GM23338 (cell line): ENCODE results near the gene KDM6A. TPM values are rescaled to one million over a fixed set of nuclear protein-coding genes. Genes with fewer than 3 reads are reported as not detected.

ENCODE experiments used
- CREB1 ChIP-seq: fragments of 250-450 bp; sonication (Bioruptor Pico); IDR thresholded peaks from 2 replicates; pipeline ENCODE4 v1.5.0; 2020; ENCODE audit warnings: low read depth, mild to moderate bottlenecking, moderate library complexity
- EZH2 ChIP-seq: fragments of 200-600 bp; sonication (generic); IDR thresholded peaks from one replicate; pipeline ENCODE4 v1.8.0; 2017; ENCODE audit warnings: antibody characterized with exemption, mild to moderate bottlenecking, low read depth; ENCODE audit not compliant: unreplicated experiment
- STAT1 ChIP-seq: IDR thresholded peaks from one replicate; pipeline ENCODE4 v1.6.1; 2016; ENCODE audit warnings: antibody characterized with exemption; ENCODE audit not compliant: unreplicated experiment
- polyA plus RNA-seq: library from polyadenylated mRNA; unstranded; fragments of >200 nt; fragmentation: Nextera tagmentation; extraction: Ambion mirVana; gene quantifications from 2 replicates; pipeline ENCODE4 v1.2.1, GENCODE V29; 2016
- total RNA-seq: library from RNA; depleted of rRNA; stranded (reverse); fragments of >200 nt; shearing (Covaris generic); gene quantifications from 2 replicates; pipeline ENCODE4 v1.2.3, GENCODE V29; 2014
- TF ChIP-seq, protein P1 (sequence below): fragments of 250-450 bp; sonication (Bioruptor Pico); IDR thresholded peaks from 2 replicates; pipeline ENCODE4 v1.5.0; 2020; ENCODE audit warnings: mild to moderate bottlenecking, moderate library complexity
- TF ChIP-seq, protein P2 (sequence below): IDR thresholded peaks from one replicate; pipeline ENCODE4 v1.6.1; 2018; ENCODE audit warnings: antibody characterized with exemption; ENCODE audit not compliant: unreplicated experiment
- TF ChIP-seq, protein P3 (sequence below), 2 experiments: fragments of 200-600 bp in 1 of 2; sonication (generic) in 1 of 2; conservative IDR thresholded peaks; 2 replicates each; pipeline versions ENCODE4 v1.5.1 to v1.6.1; 2016 to 2017; ENCODE audit warnings: antibody characterized with exemption in 2 of 2, low read depth in 2 of 2, mild to moderate bottlenecking in 2 of 2, moderate library complexity in 1 of 2

KDM6A gene
- total and polyA plus RNA-seq, 2 experiments from 2014 or later: 22.8 to 102 TPM

DNA sequence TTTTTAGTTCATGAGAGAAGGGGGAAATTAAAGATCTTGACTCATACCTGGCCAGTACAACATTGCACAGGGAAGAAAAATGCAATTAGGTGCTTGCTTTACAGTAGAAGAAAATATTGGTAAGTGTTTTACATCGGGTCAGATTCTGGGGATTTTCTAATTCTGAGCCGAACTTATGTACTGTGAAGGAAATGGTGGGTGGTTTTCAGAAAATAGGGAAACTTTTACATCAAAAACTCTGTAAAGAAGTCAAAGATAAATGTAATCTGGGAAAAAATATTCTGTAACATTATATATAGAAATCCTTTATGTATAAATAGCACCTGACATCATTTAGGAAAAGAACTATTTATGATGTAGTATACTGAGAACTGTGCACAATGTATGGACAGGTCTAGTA, 75.4 kb downstream of the KDM6A start (continued):
- TF ChIP-seq, protein P1, sequence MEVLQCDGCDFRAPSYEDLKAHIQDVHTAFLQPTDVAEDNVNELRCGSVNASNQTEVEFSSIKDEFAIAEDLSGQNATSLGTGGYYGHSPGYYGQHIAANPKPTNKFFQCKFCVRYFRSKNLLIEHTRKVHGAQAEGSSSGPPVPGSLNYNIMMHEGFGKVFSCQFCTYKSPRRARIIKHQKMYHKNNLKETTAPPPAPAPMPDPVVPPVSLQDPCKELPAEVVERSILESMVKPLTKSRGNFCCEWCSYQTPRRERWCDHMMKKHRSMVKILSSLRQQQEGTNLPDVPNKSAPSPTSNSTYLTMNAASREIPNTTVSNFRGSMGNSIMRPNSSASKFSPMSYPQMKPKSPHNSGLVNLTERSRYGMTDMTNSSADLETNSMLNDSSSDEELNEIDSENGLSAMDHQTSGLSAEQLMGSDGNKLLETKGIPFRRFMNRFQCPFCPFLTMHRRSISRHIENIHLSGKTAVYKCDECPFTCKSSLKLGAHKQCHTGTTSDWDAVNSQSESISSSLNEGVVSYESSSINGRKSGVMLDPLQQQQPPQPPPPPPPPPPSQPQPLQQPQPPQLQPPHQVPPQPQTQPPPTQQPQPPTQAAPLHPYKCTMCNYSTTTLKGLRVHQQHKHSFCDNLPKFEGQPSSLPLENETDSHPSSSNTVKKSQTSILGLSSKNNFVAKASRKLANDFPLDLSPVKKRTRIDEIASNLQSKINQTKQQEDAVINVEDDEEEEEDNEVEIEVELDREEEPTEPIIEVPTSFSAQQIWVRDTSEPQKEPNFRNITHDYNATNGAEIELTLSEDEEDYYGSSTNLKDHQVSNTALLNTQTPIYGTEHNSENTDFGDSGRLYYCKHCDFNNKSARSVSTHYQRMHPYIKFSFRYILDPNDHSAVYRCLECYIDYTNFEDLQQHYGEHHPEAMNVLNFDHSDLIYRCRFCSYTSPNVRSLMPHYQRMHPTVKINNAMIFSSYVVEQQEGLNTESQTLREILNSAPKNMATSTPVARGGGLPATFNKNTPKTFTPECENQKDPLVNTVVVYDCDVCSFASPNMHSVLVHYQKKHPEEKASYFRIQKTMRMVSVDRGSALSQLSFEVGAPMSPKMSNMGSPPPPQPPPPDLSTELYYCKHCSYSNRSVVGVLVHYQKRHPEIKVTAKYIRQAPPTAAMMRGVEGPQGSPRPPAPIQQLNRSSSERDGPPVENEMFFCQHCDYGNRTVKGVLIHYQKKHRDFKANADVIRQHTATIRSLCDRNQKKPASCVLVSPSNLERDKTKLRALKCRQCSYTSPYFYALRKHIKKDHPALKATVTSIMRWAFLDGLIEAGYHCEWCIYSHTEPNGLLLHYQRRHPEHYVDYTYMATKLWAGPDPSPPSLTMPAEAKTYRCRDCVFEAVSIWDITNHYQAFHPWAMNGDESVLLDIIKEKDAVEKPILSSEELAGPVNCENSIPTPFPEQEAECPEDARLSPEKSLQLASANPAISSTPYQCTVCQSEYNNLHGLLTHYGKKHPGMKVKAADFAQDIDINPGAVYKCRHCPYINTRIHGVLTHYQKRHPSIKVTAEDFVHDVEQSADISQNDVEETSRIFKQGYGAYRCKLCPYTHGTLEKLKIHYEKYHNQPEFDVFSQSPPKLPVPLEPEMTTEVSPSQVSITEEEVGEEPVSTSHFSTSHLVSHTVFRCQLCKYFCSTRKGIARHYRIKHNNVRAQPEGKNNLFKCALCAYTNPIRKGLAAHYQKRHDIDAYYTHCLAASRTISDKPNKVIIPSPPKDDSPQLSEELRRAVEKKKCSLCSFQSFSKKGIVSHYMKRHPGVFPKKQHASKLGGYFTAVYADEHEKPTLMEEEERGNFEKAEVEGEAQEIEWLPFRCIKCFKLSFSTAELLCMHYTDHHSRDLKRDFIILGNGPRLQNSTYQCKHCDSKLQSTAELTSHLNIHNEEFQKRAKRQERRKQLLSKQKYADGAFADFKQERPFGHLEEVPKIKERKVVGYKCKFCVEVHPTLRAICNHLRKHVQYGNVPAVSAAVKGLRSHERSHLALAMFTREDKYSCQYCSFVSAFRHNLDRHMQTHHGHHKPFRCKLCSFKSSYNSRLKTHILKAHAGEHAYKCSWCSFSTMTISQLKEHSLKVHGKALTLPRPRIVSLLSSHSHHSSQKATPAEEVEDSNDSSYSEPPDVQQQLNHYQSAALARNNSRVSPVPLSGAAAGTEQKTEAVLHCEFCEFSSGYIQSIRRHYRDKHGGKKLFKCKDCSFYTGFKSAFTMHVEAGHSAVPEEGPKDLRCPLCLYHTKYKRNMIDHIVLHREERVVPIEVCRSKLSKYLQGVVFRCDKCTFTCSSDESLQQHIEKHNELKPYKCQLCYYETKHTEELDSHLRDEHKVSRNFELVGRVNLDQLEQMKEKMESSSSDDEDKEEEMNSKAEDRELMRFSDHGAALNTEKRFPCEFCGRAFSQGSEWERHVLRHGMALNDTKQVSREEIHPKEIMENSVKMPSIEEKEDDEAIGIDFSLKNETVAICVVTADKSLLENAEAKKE: no peak
- no peak for TF ChIP-seq EZH2
- TF ChIP-seq CREB1 (CRISPR knock-in tag): no peak
- TF ChIP-seq, protein P2, sequence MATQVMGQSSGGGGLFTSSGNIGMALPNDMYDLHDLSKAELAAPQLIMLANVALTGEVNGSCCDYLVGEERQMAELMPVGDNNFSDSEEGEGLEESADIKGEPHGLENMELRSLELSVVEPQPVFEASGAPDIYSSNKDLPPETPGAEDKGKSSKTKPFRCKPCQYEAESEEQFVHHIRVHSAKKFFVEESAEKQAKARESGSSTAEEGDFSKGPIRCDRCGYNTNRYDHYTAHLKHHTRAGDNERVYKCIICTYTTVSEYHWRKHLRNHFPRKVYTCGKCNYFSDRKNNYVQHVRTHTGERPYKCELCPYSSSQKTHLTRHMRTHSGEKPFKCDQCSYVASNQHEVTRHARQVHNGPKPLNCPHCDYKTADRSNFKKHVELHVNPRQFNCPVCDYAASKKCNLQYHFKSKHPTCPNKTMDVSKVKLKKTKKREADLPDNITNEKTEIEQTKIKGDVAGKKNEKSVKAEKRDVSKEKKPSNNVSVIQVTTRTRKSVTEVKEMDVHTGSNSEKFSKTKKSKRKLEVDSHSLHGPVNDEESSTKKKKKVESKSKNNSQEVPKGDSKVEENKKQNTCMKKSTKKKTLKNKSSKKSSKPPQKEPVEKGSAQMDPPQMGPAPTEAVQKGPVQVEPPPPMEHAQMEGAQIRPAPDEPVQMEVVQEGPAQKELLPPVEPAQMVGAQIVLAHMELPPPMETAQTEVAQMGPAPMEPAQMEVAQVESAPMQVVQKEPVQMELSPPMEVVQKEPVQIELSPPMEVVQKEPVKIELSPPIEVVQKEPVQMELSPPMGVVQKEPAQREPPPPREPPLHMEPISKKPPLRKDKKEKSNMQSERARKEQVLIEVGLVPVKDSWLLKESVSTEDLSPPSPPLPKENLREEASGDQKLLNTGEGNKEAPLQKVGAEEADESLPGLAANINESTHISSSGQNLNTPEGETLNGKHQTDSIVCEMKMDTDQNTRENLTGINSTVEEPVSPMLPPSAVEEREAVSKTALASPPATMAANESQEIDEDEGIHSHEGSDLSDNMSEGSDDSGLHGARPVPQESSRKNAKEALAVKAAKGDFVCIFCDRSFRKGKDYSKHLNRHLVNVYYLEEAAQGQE: no peak
- TF ChIP-seq, protein P3, sequence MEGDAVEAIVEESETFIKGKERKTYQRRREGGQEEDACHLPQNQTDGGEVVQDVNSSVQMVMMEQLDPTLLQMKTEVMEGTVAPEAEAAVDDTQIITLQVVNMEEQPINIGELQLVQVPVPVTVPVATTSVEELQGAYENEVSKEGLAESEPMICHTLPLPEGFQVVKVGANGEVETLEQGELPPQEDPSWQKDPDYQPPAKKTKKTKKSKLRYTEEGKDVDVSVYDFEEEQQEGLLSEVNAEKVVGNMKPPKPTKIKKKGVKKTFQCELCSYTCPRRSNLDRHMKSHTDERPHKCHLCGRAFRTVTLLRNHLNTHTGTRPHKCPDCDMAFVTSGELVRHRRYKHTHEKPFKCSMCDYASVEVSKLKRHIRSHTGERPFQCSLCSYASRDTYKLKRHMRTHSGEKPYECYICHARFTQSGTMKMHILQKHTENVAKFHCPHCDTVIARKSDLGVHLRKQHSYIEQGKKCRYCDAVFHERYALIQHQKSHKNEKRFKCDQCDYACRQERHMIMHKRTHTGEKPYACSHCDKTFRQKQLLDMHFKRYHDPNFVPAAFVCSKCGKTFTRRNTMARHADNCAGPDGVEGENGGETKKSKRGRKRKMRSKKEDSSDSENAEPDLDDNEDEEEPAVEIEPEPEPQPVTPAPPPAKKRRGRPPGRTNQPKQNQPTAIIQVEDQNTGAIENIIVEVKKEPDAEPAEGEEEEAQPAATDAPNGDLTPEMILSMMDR (conservative IDR thresholded peaks at IDR 0.05; ENCODE audit: low read depth in 2 of 2): no peak
- TF ChIP-seq STAT1: no peak
